Measurements from ENCODE around the gene HS3ST5.
"Not testable (repeated sequence)": the region's sequence is repeated elsewhere in the genome, so short reads cannot be mapped to it uniquely, and the experiment has no call there.

Gene HS3ST5

GRCh38 chr6:114061741-114062140 is 281.1 kb downstream of the HS3ST5 start:
- in situ Hi-C loops (cut with MboI; ENCODE audit: low sequenced_read_pairs), result no loop called here

GRCh38 chr6:114061116-114061515 is 281.7 kb downstream of the HS3ST5 start:
- in situ Hi-C loops (cut with MboI; ENCODE audit: low sequenced_read_pairs), result no loop called here

- in situ Hi-C loops (cut with MboI; ENCODE audit: low sequenced_read_pairs), result no loop called here
Observed at GRCh38 chr6:114058435-114058834, 284.4 kb downstream of the HS3ST5 start.

GRCh38 chr6:114055763-114056162 is 287.1 kb downstream of the HS3ST5 start:
- in situ Hi-C loops (cut with MboI; ENCODE audit: low sequenced_read_pairs), result no loop called here

- in situ Hi-C loops (cut with MboI; ENCODE audit: low sequenced_read_pairs), result no loop called here
Observed at GRCh38 chr6:114055349-114055748, 287.5 kb downstream of the HS3ST5 start.

- in situ Hi-C loops (cut with MboI; ENCODE audit: low sequenced_read_pairs), result no loop called here
Observed at GRCh38 chr6:114053791-114054190, 289.0 kb downstream of the HS3ST5 start.

GRCh38 chr6:114052141-114052540 is 290.7 kb downstream of the HS3ST5 start:
- in situ Hi-C loops (cut with MboI; ENCODE audit: low sequenced_read_pairs), result no loop called here

GRCh38 chr6:114051031-114051430 is 291.8 kb downstream of the HS3ST5 start:
- in situ Hi-C loops (cut with MboI; ENCODE audit: low sequenced_read_pairs), result no loop called here

GRCh38 chr6:114049367-114049966 is 293.4 kb downstream of the HS3ST5 start:
- in situ Hi-C loops (cut with MboI; ENCODE audit: low sequenced_read_pairs), result no loop called here

- in situ Hi-C loops (cut with MboI; ENCODE audit: low sequenced_read_pairs), result not testable (repeated sequence)
Observed at GRCh38 chr6:114044566-114044965, 298.3 kb downstream of the HS3ST5 start.

- in situ Hi-C loops (cut with MboI; ENCODE audit: low sequenced_read_pairs), result no loop called here
Observed at GRCh38 chr6:114042267-114043016, 300.4 kb downstream of the HS3ST5 start.

GRCh38 chr6:114040871-114041270 is 302.0 kb downstream of the HS3ST5 start:
- in situ Hi-C loops (cut with MboI; ENCODE audit: low sequenced_read_pairs), result no loop called here

GRCh38 chr6:114039841-114040240 is 303.0 kb downstream of the HS3ST5 start:
- in situ Hi-C loops (cut with MboI; ENCODE audit: low sequenced_read_pairs), result no loop called here

- in situ Hi-C loops (cut with MboI; ENCODE audit: low sequenced_read_pairs), result no loop called here
Observed at GRCh38 chr6:114033606-114034005, 309.2 kb downstream of the HS3ST5 start.

- in situ Hi-C loops (cut with MboI; ENCODE audit: low sequenced_read_pairs), result no loop called here
Observed at GRCh38 chr6:114032721-114033120, 310.1 kb downstream of the HS3ST5 start.

- in situ Hi-C loops (cut with MboI; ENCODE audit: low sequenced_read_pairs), result no loop called here
Observed at GRCh38 chr6:114030767-114031166, 312.1 kb downstream of the HS3ST5 start.

GRCh38 chr6:114024746-114025145 is 318.1 kb downstream of the HS3ST5 start:
- in situ Hi-C loops (cut with MboI; ENCODE audit: low sequenced_read_pairs), result no loop called here

- in situ Hi-C loops (cut with MboI; ENCODE audit: low sequenced_read_pairs), result no loop called here
Observed at GRCh38 chr6:114020196-114020595, 322.6 kb downstream of the HS3ST5 start.

GRCh38 chr6:114017146-114017545 is 325.7 kb downstream of the HS3ST5 start:
- in situ Hi-C loops (cut with MboI; ENCODE audit: low sequenced_read_pairs), result not testable (repeated sequence)

- in situ Hi-C loops (cut with MboI; ENCODE audit: low sequenced_read_pairs), result not testable (repeated sequence)
Observed at GRCh38 chr6:114014106-114014505, 328.7 kb downstream of the HS3ST5 start.

- in situ Hi-C loops (cut with MboI; ENCODE audit: low sequenced_read_pairs), result not testable (repeated sequence)
Observed at GRCh38 chr6:114011486-114011885, 331.3 kb downstream of the HS3ST5 start.

GRCh38 chr6:114010540-114010939 is 332.3 kb downstream of the HS3ST5 start:
- in situ Hi-C loops (cut with MboI; ENCODE audit: low sequenced_read_pairs), result no loop called here

- in situ Hi-C loops (cut with MboI; ENCODE audit: low sequenced_read_pairs), result no loop called here
Observed at GRCh38 chr6:114009192-114009591, 333.6 kb downstream of the HS3ST5 start.
